ENCODE measurements around the gene ZNF366.

ZNF366 gene

DNA sequence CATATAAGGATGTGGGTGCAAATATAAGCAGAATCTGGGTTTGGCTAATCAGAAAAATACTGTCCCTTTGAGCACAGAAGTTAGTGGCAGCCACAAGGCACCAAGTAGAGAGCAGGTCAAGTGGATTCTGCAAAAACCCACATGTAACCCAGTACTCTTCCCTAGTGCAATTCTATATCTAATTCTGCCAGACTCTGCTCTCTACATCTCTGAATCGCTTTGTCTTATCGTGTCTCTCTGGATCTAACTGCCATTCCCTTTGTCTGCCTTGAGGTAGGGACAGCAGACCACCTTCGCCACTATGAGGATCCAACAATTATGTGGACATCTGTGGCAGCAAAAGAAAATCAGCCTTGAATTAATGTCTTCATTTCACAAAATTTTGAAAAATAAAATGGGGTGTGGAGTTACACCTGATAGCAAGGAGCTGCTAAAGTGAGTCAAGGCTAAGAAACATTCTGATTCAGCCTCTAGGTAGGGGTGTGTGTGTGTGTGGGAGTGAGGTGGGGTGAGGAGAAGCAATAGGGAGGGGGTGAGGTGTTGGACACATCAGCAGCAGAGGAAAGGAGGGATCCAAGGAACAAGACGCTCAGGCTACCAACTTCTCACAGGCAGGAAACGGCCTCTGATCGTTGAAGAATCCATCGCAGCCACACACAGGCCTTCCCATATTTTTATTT, 33.7 kb upstream of the ZNF366 start:
- no peak overlapping the region for H3K4me3 ChIP-seq (ENCODE audit: low read depth in 1 of 2, low read length in 2 of 2)
- no peaks in the 10 kb centered on the region for H3K27me3 ChIP-seq (ENCODE audit: low read depth, low read length)
- H3K36me3 ChIP-seq (ENCODE audit: control insufficient read depth in 1 of 2, insufficient read depth in 2 of 2, low read length in 2 of 2): peaks cover 0 to 4% of the 10 kb centered on the region in 2 donors
- H3K4me1 ChIP-seq (ENCODE audit: control insufficient read depth in 1 of 2, insufficient read depth in 2 of 2, low read length in 2 of 2): no peaks in the 10 kb centered on the region
- H3K9me3 ChIP-seq (ENCODE audit: control insufficient read depth in 1 of 2, low read length in 2 of 2): peaks cover 0 to 2% of the 10 kb centered on the region in 2 donors
- H3K27ac ChIP-seq (ENCODE audit: low read length): no peak overlapping the region

DNA sequence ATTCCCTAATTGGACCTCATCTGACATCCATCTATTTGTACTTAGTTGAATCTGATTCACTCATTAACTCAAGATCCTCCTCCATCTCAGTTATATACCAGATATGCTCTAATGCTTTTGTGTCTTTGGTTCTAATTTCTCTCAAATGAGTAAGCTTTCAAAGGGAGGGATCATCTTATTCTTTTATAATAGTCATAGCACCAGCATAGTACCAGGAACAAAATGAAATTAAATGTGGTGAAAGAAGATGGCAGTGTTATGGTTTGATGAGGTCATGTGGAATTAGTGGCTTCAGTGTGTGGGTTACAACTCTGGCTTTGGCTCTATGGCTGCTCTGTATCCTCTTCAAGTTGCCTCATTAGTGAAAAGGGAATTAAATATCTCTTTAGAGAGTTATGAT, 32.5 kb upstream of the ZNF366 start:
- Histone ChIP-seq H3K9me3 (ENCODE audit: control insufficient read depth in 1 of 2, low read length in 2 of 2) (no peaks in the 10 kb centered on the region), H3K4me3 (ENCODE audit: low read depth in 1 of 2, low read length in 2 of 2) (no peak overlapping the region), H3K27ac (ENCODE audit: low read length) (no peak overlapping the region), H3K4me1 (ENCODE audit: control insufficient read depth in 1 of 2, insufficient read depth in 2 of 2, low read length in 2 of 2) (no peaks in the 10 kb centered on the region), H3K27me3 (ENCODE audit: low read depth, low read length) (no peaks in the 10 kb centered on the region), H3K36me3 (ENCODE audit: control insufficient read depth in 1 of 2, insufficient read depth in 2 of 2, low read length in 2 of 2) (peaks cover 0 to 4% of the 10 kb centered on the region in 2 donors)

DNA sequence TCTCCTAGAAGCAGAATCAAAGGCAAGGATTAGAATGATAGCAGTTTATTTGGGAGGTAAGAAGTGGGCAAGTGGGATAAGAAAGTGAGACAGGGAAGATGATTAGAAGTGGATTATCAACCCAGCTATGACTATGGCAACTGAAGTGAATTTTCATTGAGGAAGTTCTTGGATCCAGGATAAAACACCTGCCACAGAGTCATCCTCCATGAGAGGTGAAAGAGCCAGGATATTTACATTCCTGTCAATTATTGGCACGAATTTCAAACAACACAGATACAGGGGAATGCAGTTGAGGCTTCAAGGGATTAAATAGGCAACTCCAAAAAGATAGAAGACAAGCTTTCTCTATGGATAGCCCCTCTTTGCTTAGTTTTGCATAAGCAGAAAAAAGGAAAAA, 31.8 kb upstream of the ZNF366 start:
- H3K27ac ChIP-seq (ENCODE audit: low read length): no peak overlapping the region
- no peaks in the 10 kb centered on the region for H3K4me1 ChIP-seq (ENCODE audit: control insufficient read depth in 1 of 2, insufficient read depth in 2 of 2, low read length in 2 of 2)
- no peak overlapping the region for H3K4me3 ChIP-seq (ENCODE audit: low read depth in 1 of 2, low read length in 2 of 2)
- H3K27me3 ChIP-seq (ENCODE audit: low read depth, low read length): no peaks in the 10 kb centered on the region
- peaks cover 0 to 4% of the 10 kb centered on the region in 2 donors for H3K36me3 ChIP-seq (ENCODE audit: control insufficient read depth in 1 of 2, insufficient read depth in 2 of 2, low read length in 2 of 2)
- no peaks in the 10 kb centered on the region for H3K9me3 ChIP-seq (ENCODE audit: control insufficient read depth in 1 of 2, low read length in 2 of 2)

DNA sequence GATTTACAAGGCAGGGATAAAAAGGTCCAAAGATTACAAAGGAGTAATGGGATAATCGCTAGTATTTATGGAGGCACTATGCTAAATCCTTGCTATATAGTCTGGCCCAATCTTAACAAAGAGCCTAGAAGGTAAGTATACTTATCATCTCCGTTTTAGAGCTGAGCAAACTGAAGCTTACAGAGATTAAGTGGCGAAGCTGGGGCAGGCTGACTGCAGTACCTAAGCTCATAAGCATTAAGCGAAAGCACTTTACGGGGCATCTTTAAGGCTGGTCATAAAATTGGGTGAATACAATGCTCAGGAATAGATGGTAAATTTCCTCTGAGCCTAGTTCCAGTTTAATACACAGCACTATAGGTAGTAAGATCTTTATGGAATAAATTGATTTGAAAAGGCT, 30.0 kb upstream of the ZNF366 start:
- H3K27me3 ChIP-seq (ENCODE audit: low read depth, low read length): no peaks in the 10 kb centered on the region

DNA sequence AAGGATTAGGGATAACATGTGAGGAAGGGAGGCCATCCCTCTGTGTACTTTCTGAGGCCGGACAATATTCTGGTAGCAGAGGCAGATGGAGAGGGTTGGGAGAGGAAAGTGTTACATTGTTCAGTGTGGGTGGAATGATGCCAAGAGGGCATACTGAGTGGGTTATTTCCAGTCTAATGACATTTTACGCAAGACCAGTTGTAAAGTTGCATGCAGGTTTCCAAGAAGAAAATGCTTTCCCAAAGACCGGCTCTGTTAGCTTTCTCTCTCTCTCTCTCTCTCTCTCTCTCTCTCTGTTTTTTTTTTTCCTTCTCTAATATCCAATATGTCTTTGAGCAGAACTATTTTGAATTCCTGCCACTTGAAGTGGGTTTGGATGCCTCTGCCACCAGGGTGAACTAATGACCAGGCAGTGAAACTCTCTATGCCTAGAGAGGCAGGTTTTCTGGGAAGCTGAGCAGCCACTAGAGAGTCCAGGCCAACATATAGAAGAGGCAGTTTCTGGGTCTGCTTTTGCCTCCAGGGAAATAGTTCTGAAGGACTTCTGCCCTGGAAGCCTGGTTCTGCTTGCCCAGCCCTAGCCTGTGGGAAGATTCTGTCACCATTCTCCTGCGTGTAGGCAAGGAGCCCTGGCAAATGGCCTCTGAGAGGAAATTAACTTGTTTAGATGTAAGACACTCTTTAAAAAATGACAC, 24.4 kb upstream of the ZNF366 start:
- Histone ChIP-seq H3K4me3 (ENCODE audit: low read depth in 1 of 2, low read length in 2 of 2) (no peak overlapping the region), H3K27me3 (ENCODE audit: low read depth, low read length) (no peaks in the 10 kb centered on the region), H3K36me3 (ENCODE audit: control insufficient read depth in 1 of 2, insufficient read depth in 2 of 2, low read length in 2 of 2) (no peaks in the 10 kb centered on the region), H3K27ac (ENCODE audit: low read length) (no peak overlapping the region), H3K9me3 (ENCODE audit: control insufficient read depth in 1 of 2, low read length in 2 of 2) (no peaks in the 10 kb centered on the region), H3K4me1 (ENCODE audit: control insufficient read depth in 1 of 2, insufficient read depth in 2 of 2, low read length in 2 of 2) (no peaks in the 10 kb centered on the region)

More for the DNA sequence above, 30.0 kb upstream of the ZNF366 start:
- Histone ChIP-seq H3K4me1 (ENCODE audit: control insufficient read depth in 1 of 2, insufficient read depth in 2 of 2, low read length in 2 of 2) (no peaks in the 10 kb centered on the region), H3K4me3 (ENCODE audit: low read depth in 1 of 2, low read length in 2 of 2) (no peak overlapping the region), H3K9me3 (ENCODE audit: control insufficient read depth in 1 of 2, low read length in 2 of 2) (no peaks in the 10 kb centered on the region), H3K27ac (ENCODE audit: low read length) (no peak overlapping the region), H3K36me3 (ENCODE audit: control insufficient read depth in 1 of 2, insufficient read depth in 2 of 2, low read length in 2 of 2) (no peaks in the 10 kb centered on the region)

DNA sequence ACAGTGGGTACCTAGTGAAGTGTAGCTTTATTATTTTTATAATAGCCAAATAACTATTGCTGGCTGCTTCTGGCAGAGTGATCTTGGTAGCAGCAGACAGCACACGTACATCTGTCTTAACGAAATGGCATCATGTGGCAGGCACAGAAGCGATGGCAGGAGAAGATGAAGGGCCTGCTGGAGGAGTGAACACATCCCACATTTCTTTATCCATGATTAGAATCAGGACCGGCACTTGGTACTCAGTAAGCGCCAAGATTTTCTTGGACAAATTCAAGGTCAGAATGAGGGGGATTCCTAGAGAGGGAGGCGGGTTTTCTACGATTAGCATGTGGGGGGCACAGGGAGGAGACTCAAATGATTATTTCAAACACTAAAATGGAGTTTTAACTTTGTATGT, 23.0 kb upstream of the ZNF366 start:
- Histone ChIP-seq H3K4me1 (ENCODE audit: control insufficient read depth in 1 of 2, insufficient read depth in 2 of 2, low read length in 2 of 2) (no peaks in the 10 kb centered on the region), H3K27ac (ENCODE audit: low read length) (no peak overlapping the region)

DNA sequence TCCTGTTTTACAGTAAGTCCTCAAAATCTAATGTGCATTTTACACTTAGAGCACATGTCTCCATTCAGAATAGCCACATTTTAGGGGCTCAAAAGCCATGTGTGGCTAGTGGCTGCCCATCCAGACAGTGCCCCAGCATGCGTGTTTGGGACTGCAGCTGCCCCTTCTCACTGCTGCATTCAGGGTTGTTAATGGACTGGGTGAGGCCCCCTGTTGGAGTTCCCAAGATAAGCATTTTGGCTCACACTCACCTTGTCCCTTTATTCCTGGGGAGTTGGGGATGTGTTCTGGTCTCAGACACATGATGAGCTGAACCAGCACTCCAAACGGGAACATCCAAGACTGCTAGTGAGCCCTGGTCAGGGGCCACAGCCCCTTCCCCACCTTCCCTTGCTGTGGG, 22.2 kb upstream of the ZNF366 start:
- Histone ChIP-seq H3K4me3 (ENCODE audit: low read depth in 1 of 2, low read length in 2 of 2) (no peak overlapping the region), H3K4me1 (ENCODE audit: control insufficient read depth in 1 of 2, insufficient read depth in 2 of 2, low read length in 2 of 2) (no peaks in the 10 kb centered on the region), H3K9me3 (ENCODE audit: control insufficient read depth in 1 of 2, low read length in 2 of 2) (no peaks in the 10 kb centered on the region), H3K27me3 (ENCODE audit: low read depth, low read length) (no peaks in the 10 kb centered on the region), H3K36me3 (ENCODE audit: control insufficient read depth in 1 of 2, insufficient read depth in 2 of 2, low read length in 2 of 2) (no peaks in the 10 kb centered on the region), H3K27ac (ENCODE audit: low read length) (no peak overlapping the region)

More for the DNA sequence above, 23.0 kb upstream of the ZNF366 start:
- Histone ChIP-seq H3K4me3 (ENCODE audit: low read depth in 1 of 2, low read length in 2 of 2) (no peak overlapping the region), H3K36me3 (ENCODE audit: control insufficient read depth in 1 of 2, insufficient read depth in 2 of 2, low read length in 2 of 2) (no peaks in the 10 kb centered on the region), H3K27me3 (ENCODE audit: low read depth, low read length) (no peaks in the 10 kb centered on the region), H3K9me3 (ENCODE audit: control insufficient read depth in 1 of 2, low read length in 2 of 2) (no peaks in the 10 kb centered on the region)

DNA sequence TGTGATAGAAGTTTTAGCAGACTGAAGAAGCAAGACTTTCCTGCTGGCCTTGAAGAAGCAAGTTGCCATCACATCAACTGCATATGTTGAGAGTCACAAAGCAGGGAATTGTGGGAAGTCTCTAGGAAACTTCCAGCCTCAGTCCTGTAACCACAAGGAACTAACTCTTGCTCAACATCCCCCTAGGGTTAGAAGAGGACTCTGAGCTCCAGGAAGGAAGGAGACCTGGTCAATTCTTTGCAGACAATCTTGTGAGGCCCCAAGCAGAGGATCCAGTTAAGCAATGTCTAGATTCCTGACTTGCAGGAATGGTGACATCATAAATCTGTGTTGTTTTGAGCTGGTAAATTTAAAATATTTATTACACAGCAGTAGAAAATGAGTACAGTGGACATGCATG, 18.6 kb upstream of the ZNF366 start:
- Histone ChIP-seq H3K27me3 (ENCODE audit: low read depth, low read length) (no peaks in the 10 kb centered on the region), H3K4me3 (ENCODE audit: low read depth in 1 of 2, low read length in 2 of 2) (no peak overlapping the region), H3K27ac (ENCODE audit: low read length) (no peak overlapping the region), H3K9me3 (ENCODE audit: control insufficient read depth in 1 of 2, low read length in 2 of 2) (peaks cover 0 to 2% of the 10 kb centered on the region in 2 donors), H3K4me1 (ENCODE audit: control insufficient read depth in 1 of 2, insufficient read depth in 2 of 2, low read length in 2 of 2) (no peaks in the 10 kb centered on the region), H3K36me3 (ENCODE audit: control insufficient read depth in 1 of 2, insufficient read depth in 2 of 2, low read length in 2 of 2) (no peaks in the 10 kb centered on the region)

DNA sequence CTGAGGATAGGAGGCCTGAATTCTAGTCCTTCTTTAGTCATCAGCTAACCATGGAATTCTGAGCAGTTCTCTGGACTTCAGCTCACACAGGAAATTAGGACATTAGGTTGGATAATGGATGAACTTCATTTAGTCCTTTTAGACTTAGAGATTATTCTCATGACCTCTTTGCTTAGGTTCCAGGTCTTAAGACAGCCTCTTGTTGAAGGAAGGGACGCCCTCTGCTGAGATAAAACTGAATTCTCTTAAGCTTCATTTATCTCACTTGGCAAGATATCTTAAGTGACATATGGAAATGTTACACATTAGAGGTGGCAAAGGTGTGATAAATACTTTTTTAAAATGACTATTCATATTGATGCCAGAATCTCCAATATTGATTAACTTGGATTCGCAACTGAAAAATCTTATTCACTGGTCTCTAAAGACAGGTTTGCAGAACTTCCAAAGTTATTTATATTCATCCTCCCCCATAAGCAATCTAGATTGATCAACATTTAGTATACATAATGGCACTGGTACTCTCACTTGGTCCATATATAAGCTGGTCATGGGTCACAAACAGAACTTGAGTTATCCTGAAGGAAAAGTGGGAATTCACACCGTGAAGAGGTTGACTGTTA, 16.9 kb upstream of the ZNF366 start:
- Histone ChIP-seq H3K27me3 (ENCODE audit: low read depth, low read length) (no peaks in the 10 kb centered on the region), H3K4me1 (ENCODE audit: control insufficient read depth in 1 of 2, insufficient read depth in 2 of 2, low read length in 2 of 2) (no peaks in the 10 kb centered on the region), H3K4me3 (ENCODE audit: low read depth in 1 of 2, low read length in 2 of 2) (no peak overlapping the region), H3K9me3 (ENCODE audit: control insufficient read depth in 1 of 2, low read length in 2 of 2) (peaks cover 0 to 2% of the 10 kb centered on the region in 2 donors), H3K27ac (ENCODE audit: low read length) (no peak overlapping the region), H3K36me3 (ENCODE audit: control insufficient read depth in 1 of 2, insufficient read depth in 2 of 2, low read length in 2 of 2) (no peaks in the 10 kb centered on the region)

DNA sequence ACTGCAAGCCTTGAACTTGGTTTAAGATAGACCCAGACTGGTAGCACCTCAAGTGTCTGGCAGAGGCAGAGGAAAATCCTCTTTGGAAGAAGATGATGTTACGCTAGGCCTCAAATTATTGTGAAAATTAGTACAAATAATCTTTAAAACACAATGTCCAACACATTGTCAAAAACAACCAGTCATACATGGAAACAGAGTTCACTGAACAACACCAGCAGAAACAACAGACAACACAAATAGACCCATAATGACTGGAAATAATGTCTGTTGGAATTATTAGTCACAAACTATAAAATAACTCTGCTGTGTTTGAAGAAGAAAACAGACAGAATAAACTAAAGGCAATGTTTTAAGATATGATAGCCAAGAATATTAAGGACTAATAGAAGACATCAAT, 15.4 kb upstream of the ZNF366 start:
- Histone ChIP-seq H3K27me3 (ENCODE audit: low read depth, low read length) (no peaks in the 10 kb centered on the region), H3K4me1 (ENCODE audit: control insufficient read depth in 1 of 2, insufficient read depth in 2 of 2, low read length in 2 of 2) (no peaks in the 10 kb centered on the region), H3K9me3 (ENCODE audit: control insufficient read depth in 1 of 2, low read length in 2 of 2) (peaks cover 0 to 2% of the 10 kb centered on the region in 2 donors), H3K36me3 (ENCODE audit: control insufficient read depth in 1 of 2, insufficient read depth in 2 of 2, low read length in 2 of 2) (no peaks in the 10 kb centered on the region), H3K27ac (ENCODE audit: low read length) (no peak overlapping the region), H3K4me3 (ENCODE audit: low read depth in 1 of 2, low read length in 2 of 2) (no peak overlapping the region)

DNA sequence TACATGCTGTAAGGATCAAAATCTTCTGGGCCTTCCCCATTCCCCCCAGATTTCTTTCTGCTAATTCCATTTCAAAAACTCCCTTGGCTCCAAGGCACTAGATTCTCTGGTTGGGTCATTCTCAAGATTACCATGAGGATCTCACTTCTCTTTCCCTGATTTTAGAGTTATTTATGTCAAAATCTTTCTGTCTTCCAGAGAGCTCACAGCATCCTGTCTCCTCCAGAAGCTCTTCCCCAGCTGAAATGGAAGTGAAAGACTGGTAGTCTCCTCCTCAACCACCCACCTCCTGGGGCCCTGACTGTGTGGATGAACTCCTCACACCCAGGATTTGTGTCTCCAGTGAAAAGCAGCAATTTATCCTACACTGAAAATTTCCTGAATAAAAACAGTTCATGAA, 11.9 kb upstream of the ZNF366 start:
- no peaks in the 10 kb centered on the region for H3K27me3 ChIP-seq (ENCODE audit: low read depth, low read length)
- H3K27ac ChIP-seq (ENCODE audit: low read length): no peak overlapping the region
- H3K9me3 ChIP-seq (ENCODE audit: control insufficient read depth in 1 of 2, low read length in 2 of 2): peaks cover 0 to 2% of the 10 kb centered on the region in 2 donors
- no peaks in the 10 kb centered on the region for H3K36me3 ChIP-seq (ENCODE audit: control insufficient read depth in 1 of 2, insufficient read depth in 2 of 2, low read length in 2 of 2)
- no peak overlapping the region for H3K4me3 ChIP-seq (ENCODE audit: low read depth in 1 of 2, low read length in 2 of 2)
- no peaks in the 10 kb centered on the region for H3K4me1 ChIP-seq (ENCODE audit: control insufficient read depth in 1 of 2, insufficient read depth in 2 of 2, low read length in 2 of 2)

Data from muscle layer of duodenum (tissue), 2 donors.